HG02885 (cell line): ENCODE measurements around the gene MSH5.

Source experiments
- ATAC-seq: cut with Tn5 transposase; IDR thresholded peaks from one replicate; pipeline ENCODE4 v1.9.1; 2021; ENCODE audit warnings: mild to moderate bottlenecking; ENCODE audit not compliant: unreplicated experiment, poor library complexity

Gene MSH5

DNA sequence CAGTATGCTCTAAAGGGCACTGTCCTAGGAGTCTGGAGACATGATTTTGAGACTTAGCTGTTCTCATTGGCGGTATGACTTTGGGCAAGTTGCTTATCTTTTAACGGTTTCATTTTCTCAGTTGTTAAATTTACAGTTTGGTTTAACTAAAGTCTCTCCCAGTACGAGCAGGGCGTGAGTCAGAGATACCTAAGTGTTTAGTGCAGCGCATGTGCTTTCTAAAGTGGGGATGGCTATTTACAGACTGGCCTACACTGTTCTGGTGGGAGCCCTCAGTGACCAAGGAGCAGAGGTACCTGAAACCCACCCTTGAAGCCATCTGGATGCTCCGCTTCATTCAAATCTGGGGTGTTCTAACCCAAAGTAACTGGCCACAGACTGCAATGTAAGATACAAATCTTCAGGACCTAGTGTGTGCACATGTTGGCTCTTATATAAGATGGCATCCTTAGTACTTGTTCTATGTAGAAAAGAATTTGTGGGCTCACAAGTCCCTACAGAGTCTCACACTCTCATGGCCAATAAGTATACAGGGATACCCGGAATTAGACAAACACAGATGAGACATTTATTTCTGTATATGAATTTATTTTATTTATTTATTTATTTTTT, 10.7 kb downstream of the MSH5 start:
- ATAC-seq = no peak

GRCh38 chr6:31752739-31753319, 13.0 kb downstream of the MSH5 start:
- no peak for ATAC-seq

- ATAC-seq = no peak
These were observed 18.5 kb downstream of the MSH5 start for GRCh38 chr6:31758281-31758680.

DNA sequence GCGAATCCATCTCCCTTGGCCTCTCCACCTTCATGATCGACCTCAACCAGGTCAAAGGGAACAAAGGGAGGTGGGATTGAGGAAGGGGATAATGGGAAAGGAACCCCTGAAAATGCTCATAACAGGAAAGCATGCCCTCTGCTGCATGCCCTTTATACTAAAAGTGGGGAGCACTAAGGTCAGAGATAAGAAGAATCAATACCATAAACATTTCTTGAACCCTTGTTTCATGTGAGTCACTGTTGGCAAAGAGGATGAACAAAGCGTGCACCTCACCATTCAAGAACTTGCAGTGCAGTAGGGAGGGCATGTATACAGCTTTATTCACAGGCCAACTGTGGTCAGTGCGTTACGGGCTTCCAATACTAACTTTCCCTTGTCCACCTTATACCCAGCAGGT, 21.0 kb downstream of the MSH5 start:
- no peak for ATAC-seq

GRCh38 chr6:31761343-31761742, 21.5 kb downstream of the MSH5 start:
- no peak for ATAC-seq

- no peak for ATAC-seq
These were observed 22.6 kb downstream of the MSH5 start, which contains the start of gene SAPCD1 for GRCh38 chr6:31762356-31762755. Gene SAPCD1, plus strand, starts transcription at chr6:31762656. Its CDS starts 399 bp downstream, at chr6:31763055.

GRCh38 chr6:31762878-31763618, 23.2 kb downstream of the MSH5 start:
- no peak for ATAC-seq

- no peak for ATAC-seq
These were observed 23.8 kb downstream of the MSH5 start for GRCh38 chr6:31763619-31763940.

- no peak for ATAC-seq
These were observed 24.4 kb downstream of the MSH5 start for GRCh38 chr6:31764198-31764597.

- ATAC-seq = no peak
These were observed 25.7 kb downstream of the MSH5 start for GRCh38 chr6:31765559-31765909.

- no peak for ATAC-seq
These were observed 26.3 kb downstream of the MSH5 start for GRCh38 chr6:31765910-31766794.

DNA sequence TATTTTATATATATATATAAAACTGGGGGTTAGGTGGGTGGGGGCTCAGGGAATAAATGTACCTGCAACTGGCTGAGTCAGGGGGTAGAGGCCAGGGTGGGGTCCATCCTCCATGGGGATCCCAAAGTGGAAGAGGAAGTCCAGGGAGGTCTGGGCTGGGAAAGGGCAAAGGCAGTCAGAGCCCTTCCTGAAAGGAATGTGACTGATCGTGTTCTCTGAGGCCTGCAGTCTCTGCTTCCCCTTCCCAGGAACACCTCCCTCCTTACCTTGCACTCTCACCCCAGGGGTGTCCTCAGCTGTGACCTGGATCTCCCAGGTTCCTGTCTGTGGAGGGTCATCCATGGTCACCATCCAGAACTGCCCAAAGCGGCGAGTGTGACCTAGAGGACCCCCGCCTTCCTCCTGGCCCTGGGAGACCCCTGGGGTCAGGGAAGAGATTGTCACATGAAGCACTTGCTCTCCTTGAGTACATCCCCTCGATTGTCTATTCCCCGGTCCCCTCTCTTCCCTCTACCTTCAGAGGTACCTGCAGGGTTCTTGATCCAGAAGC, 27.4 kb downstream of the MSH5 start:
- ATAC-seq = no peak

- no peak for ATAC-seq
These were observed 28.8 kb downstream of the MSH5 start for GRCh38 chr6:31768363-31769257.

DNA sequence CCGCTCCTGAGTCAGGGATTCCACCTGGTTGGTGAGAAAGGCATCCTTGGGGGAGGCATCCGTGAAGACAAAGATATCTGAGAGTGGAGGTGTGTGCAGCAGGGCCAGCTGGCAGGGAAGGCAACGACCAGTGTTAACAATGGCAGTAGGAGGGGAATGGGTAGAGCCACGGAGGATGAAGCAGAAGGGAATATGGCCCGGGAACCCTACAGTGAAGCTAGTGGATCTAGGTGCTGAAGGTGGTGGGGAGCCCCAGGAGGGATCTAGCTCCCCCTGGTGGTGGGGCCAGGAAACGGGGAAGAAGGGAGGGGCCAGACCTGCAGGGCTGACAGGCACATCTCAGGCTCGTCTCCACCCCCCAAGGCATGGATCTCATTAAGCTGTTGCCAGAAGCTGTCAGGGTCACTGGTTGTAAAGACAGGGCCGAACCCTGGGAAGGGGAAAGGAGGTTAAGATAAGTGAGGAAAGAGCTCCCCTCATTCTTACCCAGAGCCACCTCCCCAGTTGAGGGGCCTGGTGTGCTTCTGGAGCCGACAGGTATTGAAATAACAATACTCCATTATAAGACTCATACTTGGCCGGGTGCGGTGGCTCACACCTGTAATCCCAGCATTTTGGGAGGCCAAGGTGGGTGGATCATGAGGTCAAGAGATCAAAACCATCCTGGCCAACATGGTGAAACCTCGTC, 30.0 kb downstream of the MSH5 start:
- ATAC-seq = peak; percentile 42

GRCh38 chr6:31770860-31771259, 31.1 kb downstream of the MSH5 start:
- ATAC-seq = no peak

GRCh38 chr6:31771992-31772358, 32.2 kb downstream of the MSH5 start:
- ATAC-seq = no peak

GRCh38 chr6:31775184-31775583, 35.4 kb downstream of the MSH5 start:
- no peak for ATAC-seq

GRCh38 chr6:31775633-31776484, 36.1 kb downstream of the MSH5 start:
- no peak for ATAC-seq
